Head of caudate nucleus (tissue), 42 donors: ENCODE results near the gene PSMB9.
A peak's percentile ranks its signal among the peaks of the same experiment; 100 is the strongest.
"Not testable (repeated sequence)": the region's sequence is repeated elsewhere in the genome, so short reads cannot be mapped to it uniquely, and the experiment has no call there.

Experiments used
- DNase-seq, 42 donors: peaks; one replicate each; pipeline versions ENCODE4 v3.0.0 to v3.0.0-alpha.2; 2020 to 2021; ENCODE audit warnings: mixed read lengths in 7 of 42
- intact Hi-C: fragments of 100-400 bp; cut with DNase I; formaldehyde crosslinking; loops from one replicate; pipeline ENCODE4 v1.15.0; 2022

The PSMB9 gene

GRCh38 chr6:32854376-32855178 lies 585 bp downstream of the PSMB9 start:
- intact Hi-C loops: no loop called here

GRCh38 chr6:32855467-32856174 lies 1.6 kb downstream of the PSMB9 start:
- intact Hi-C loops: no loop called here
- DNase-seq: no peak

More at GRCh38 chr6:32854376-32855178, 585 bp downstream of the PSMB9 start:
- DNase-seq: peak in 24 of 42 donors; percentile 21 to 75 (median 44)

- intact Hi-C loops: no loop called here
- no peak for DNase-seq
Observed at GRCh38 chr6:32857156-32857891, 3.3 kb downstream of the PSMB9 start.

GRCh38 chr6:32858194-32858593 lies 4.2 kb downstream of the PSMB9 start:
- no peak for DNase-seq

GRCh38 chr6:32860674-32861073 lies 6.7 kb downstream of the PSMB9 start:
- no peak for DNase-seq
- intact Hi-C loops: no loop called here

More at GRCh38 chr6:32858194-32858593, 4.2 kb downstream of the PSMB9 start:
- intact Hi-C loops: no loop called here

GRCh38 chr6:32862725-32863124 lies 8.7 kb downstream of the PSMB9 start:
- DNase-seq: no peak
- intact Hi-C loops: no loop called here

GRCh38 chr6:32865724-32866443 lies 11.9 kb downstream of the PSMB9 start:
- intact Hi-C loops: no loop called here

GRCh38 chr6:32867022-32867477 lies 13.1 kb downstream of the PSMB9 start:
- no peak for DNase-seq
- intact Hi-C loops: no loop called here

More at GRCh38 chr6:32865724-32866443, 11.9 kb downstream of the PSMB9 start:
- no peak for DNase-seq

- intact Hi-C loops: no loop called here
- no peak for DNase-seq
Observed at GRCh38 chr6:32867554-32868256, 13.7 kb downstream of the PSMB9 start.

GRCh38 chr6:32868257-32868788 lies 14.3 kb downstream of the PSMB9 start:
- DNase-seq: peak; percentile 53 to 95 (median 84)
- intact Hi-C loops: no loop called here

GRCh38 chr6:32873947-32874346 lies 20.0 kb downstream of the PSMB9 start:
- intact Hi-C loops, DNase-seq: not testable (repeated sequence)

- intact Hi-C loops: no loop called here
- DNase-seq: no peak
Observed at GRCh38 chr6:32876603-32877002, 22.6 kb downstream of the PSMB9 start.

GRCh38 chr6:32879691-32880090 lies 25.7 kb downstream of the PSMB9 start:
- DNase-seq: no peak
- intact Hi-C loops: no loop called here

GRCh38 chr6:32880962-32881361 lies 27.0 kb downstream of the PSMB9 start:
- intact Hi-C loops, DNase-seq: not testable (repeated sequence)

GRCh38 chr6:32882879-32883250 lies 28.9 kb downstream of the PSMB9 start:
- no peak for DNase-seq
- intact Hi-C loops: no loop called here

GRCh38 chr6:32883789-32884188 lies 29.8 kb downstream of the PSMB9 start:
- intact Hi-C loops: no loop called here
- peak in 7 of 42 donors; percentile 10 to 63 (median 33) for DNase-seq

GRCh38 chr6:32885698-32886286 lies 31.8 kb downstream of the PSMB9 start:
- intact Hi-C loops: loop anchor here (5.0 kb wide), 1 partner anchor 102 kb away; no protein-coding TSS in a partner anchor
- no peak for DNase-seq
